Upper lobe of right lung (tissue), 1 donor: ENCODE results near the gene CBY1. TPM values are rescaled to one million over a fixed set of nuclear protein-coding genes. Genes with fewer than 3 reads are reported as not detected.

Experiments used
- ATAC-seq: fragments of 200-7000 bp; cut with Tn5 transposase; one replicate; pipeline ENCODE4 v1.9.1; 2020; ENCODE audit warnings: mild to moderate bottlenecking, moderate library complexity
- DNase-seq: peaks from one replicate; pipeline ENCODE4 v3.0.0-alpha.2; 2020
- H3K27ac ChIP-seq: fragments of 200-600 bp; one replicate; pipeline ENCODE4 v1.8.0; 2022
- H3K27me3 ChIP-seq: fragments of 200-600 bp; one replicate; pipeline ENCODE4 v1.8.0; 2022; ENCODE audit warnings: mild to moderate bottlenecking
- H3K36me3 ChIP-seq: fragments of 200-600 bp; one replicate; pipeline ENCODE4 v1.8.0; 2022
- H3K4me1 ChIP-seq: fragments of 200-600 bp; one replicate; pipeline ENCODE4 v1.8.0; 2022
- H3K4me3 ChIP-seq: fragments of 200-600 bp; one replicate; pipeline ENCODE4 v1.8.0; 2022; ENCODE audit warnings: mild to moderate bottlenecking
- H3K9me3 ChIP-seq: fragments of 200-600 bp; one replicate; pipeline ENCODE4 v1.8.0; 2022
- CTCF ChIP-seq: fragments of 200-600 bp; IDR thresholded peaks from one replicate; pipeline ENCODE4 v1.8.0; 2022; ENCODE audit warnings: antibody characterized with exemption
- intact Hi-C: fragments of 100-400 bp; cut with DNase I; formaldehyde crosslinking; loops from one replicate; pipeline ENCODE4 v1.11.0; 2022
- total RNA-seq: library from RNA; stranded (reverse); fragmentation: NEBNext Ultra II Directional; extraction: Animal tissue kit (Norgen Biotek cat#: 25700); gene quantifications from one replicate; pipeline ENCODE4 v1.2.1, GENCODE V29; 2021
- donor health status: DM: no; HTN: yes; CAD: no; lungs with severe emphysema.

CBY1 gene
- total RNA-seq, 1 donor from 2014 or later, result 34.6 TPM

- H3K27me3 ChIP-seq, result no peaks in the 10 kb centered on the region
- H3K27ac ChIP-seq, result no peak overlapping the region
- H3K4me3 ChIP-seq, result no peak overlapping the region
- peaks cover 34% of the 10 kb centered on the region for H3K4me1 ChIP-seq
- peaks cover 16% of the 10 kb centered on the region for H3K36me3 ChIP-seq
- intact Hi-C loops, result no loop called here
- H3K9me3 ChIP-seq, result no peaks in the 10 kb centered on the region
- ATAC-seq (no peak), DNase-seq (no peak)
- TF ChIP-seq CTCF, result no peak
Observed at GRCh38 chr22:38710351-38710750, 53.9 kb downstream of the CBY1 start.

DNA sequence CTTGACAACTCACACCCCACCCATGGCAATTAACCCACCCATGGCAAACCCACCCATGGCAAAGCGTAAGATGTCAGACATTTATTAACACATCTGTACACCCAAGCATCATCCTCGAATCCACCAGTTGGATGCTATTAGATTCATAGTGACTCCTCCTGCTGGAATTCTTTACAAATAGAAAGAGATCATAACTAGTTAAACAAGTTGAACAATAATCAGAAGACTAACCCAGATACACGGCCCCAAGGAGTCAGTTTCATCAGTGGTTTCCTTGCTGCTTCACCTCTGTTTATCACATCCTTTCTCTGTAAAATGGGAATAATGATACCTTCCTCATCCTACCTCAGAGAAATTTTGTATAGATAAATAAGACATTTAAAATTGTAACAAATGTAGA is 54.4 kb downstream of the CBY1 start:
- no peak for TF ChIP-seq CTCF
- Histone ChIP-seq H3K27me3 (no peaks in the 10 kb centered on the region), H3K4me3 (no peak overlapping the region), H3K9me3 (no peaks in the 10 kb centered on the region), H3K36me3 (peaks cover 19% of the 10 kb centered on the region), H3K4me1 (peaks cover 34% of the 10 kb centered on the region), H3K27ac (no peak overlapping the region)
- intact Hi-C loops, result no loop called here
- no peak for ATAC-seq
- DNase-seq, result no peak

- Histone ChIP-seq H3K4me1 (peaks cover 27% of the 10 kb centered on the region), H3K27ac (no peak overlapping the region), H3K4me3 (no peak overlapping the region), H3K9me3 (no peaks in the 10 kb centered on the region), H3K36me3 (peaks cover 36% of the 10 kb centered on the region), H3K27me3 (no peaks in the 10 kb centered on the region)
- DNase-seq (no peak), ATAC-seq (no peak)
- no peak for TF ChIP-seq CTCF
- intact Hi-C loops, result no loop called here
Observed at GRCh38 chr22:38712486-38713207, 56.2 kb downstream of the CBY1 start.

GRCh38 chr22:38713921-38714320 is 57.5 kb downstream of the CBY1 start:
- Histone ChIP-seq H3K4me1 (peaks cover 14% of the 10 kb centered on the region), H3K36me3 (peaks cover 39% of the 10 kb centered on the region), H3K9me3 (no peaks in the 10 kb centered on the region), H3K27ac (no peak overlapping the region), H3K27me3 (no peaks in the 10 kb centered on the region), H3K4me3 (no peak overlapping the region)
- no peak for TF ChIP-seq CTCF
- ATAC-seq, result no peak
- intact Hi-C loops, result no loop called here
- DNase-seq, result no peak

DNA sequence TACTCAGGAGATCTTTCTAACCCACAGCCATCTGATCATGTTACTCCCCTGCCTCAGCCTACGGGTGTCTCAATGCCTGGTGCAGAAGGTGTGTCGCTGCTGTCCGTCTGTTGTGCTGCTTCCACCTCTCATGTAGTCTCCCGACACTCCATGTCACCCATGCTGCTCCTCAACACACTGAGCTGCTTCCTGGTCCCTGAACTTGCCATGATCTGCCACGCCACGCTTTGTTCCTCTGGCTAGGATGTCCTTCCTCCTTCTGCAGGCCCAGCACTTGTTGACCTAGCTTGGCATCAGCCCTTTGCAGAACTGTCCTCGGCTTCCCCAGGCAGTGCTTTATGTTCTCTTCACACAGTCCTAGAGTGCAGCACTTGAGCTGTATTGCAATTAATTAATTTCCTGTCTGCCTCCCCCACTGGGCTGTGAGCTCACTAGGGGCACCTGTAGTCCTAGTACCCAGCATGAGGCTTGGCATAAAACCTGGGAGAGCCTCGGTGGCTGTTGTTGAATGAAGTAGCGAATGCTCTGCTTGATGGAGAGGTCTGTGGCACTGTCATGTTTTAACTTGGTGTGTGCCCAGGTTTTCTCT is 58.8 kb downstream of the CBY1 start:
- intact Hi-C loops, result no loop called here
- TF ChIP-seq CTCF, result no peak

More for the DNA sequence above, 58.8 kb downstream of the CBY1 start:
- Histone ChIP-seq H3K4me1 (peaks cover 14% of the 10 kb centered on the region), H3K27me3 (no peaks in the 10 kb centered on the region), H3K27ac (no peak overlapping the region), H3K9me3 (no peaks in the 10 kb centered on the region), H3K4me3 (no peak overlapping the region), H3K36me3 (peaks cover 31% of the 10 kb centered on the region)
- peak; percentile 62 for ATAC-seq
- peak; percentile 60 for DNase-seq
